Stomach smooth muscle (tissue), 2 donors: ENCODE measurements around the gene NFYA.
A peak's percentile ranks its signal among the peaks of the same experiment; 100 is the strongest.

Experiments used
- H3K27ac ChIP-seq: one replicate; pipeline ENCODE4 v1.7.0; 2013; ENCODE audit warnings: mild to moderate bottlenecking, low read length, inconsistent platforms
- H3K27me3 ChIP-seq, 2 donors: one replicate each; pipeline ENCODE4 v1.7.0; 2013; ENCODE audit warnings: low read length in 2 of 2; ENCODE audit not compliant: insufficient read depth in 2 of 2, control insufficient read depth in 1 of 2
- H3K36me3 ChIP-seq, 2 donors: one replicate each; pipeline ENCODE4 v1.7.0; 2013; ENCODE audit warnings: low read length in 2 of 2; ENCODE audit not compliant: control insufficient read depth in 2 of 2, insufficient read depth in 2 of 2
- H3K4me1 ChIP-seq: one replicate; pipeline ENCODE4 v1.7.0; 2013; ENCODE audit warnings: low read length; ENCODE audit not compliant: control insufficient read depth, insufficient read depth
- H3K4me3 ChIP-seq, 2 donors: one replicate each; pipeline ENCODE4 v1.7.0; 2013; ENCODE audit warnings: low read length in 2 of 2
- H3K9ac ChIP-seq, 2 donors: one replicate each; pipeline ENCODE4 v1.7.0; 2013; ENCODE audit warnings: low read length in 2 of 2, mild to moderate bottlenecking in 1 of 2
- H3K9me3 ChIP-seq, 2 donors: one replicate each; pipeline ENCODE4 v1.7.0; 2013; ENCODE audit warnings: low read length in 2 of 2; ENCODE audit not compliant: control insufficient read depth in 2 of 2
- donor health status: healthy.
- donor health status: Pancreatic carcinoma.

Gene NFYA

GRCh38 chr6:41058783-41059181 lies 14.0 kb upstream of the NFYA start:
- peaks cover 51% of the 10 kb centered on the region for H3K4me1 ChIP-seq
- H3K9ac ChIP-seq = no peak overlapping the region
- peaks cover 6 to 7% of the 10 kb centered on the region in 2 donors for H3K36me3 ChIP-seq
- no peaks in the 10 kb centered on the region for H3K9me3 ChIP-seq
- H3K27me3 ChIP-seq = no peaks in the 10 kb centered on the region
- H3K4me3 ChIP-seq = no peak overlapping the region
- H3K27ac ChIP-seq = peak overlapping the region; percentile 55

- Histone ChIP-seq H3K9ac (no peak overlapping the region), H3K36me3 (peaks cover 11% of the 10 kb centered on the region in 2 donors), H3K4me1 (peaks cover 46% of the 10 kb centered on the region), H3K4me3 (no peak overlapping the region), H3K27ac (peak overlapping the region; percentile 55), H3K27me3 (no peaks in the 10 kb centered on the region), H3K9me3 (no peaks in the 10 kb centered on the region)
Observed at GRCh38 chr6:41059556-41059955, 13.2 kb upstream of the NFYA start.

DNA sequence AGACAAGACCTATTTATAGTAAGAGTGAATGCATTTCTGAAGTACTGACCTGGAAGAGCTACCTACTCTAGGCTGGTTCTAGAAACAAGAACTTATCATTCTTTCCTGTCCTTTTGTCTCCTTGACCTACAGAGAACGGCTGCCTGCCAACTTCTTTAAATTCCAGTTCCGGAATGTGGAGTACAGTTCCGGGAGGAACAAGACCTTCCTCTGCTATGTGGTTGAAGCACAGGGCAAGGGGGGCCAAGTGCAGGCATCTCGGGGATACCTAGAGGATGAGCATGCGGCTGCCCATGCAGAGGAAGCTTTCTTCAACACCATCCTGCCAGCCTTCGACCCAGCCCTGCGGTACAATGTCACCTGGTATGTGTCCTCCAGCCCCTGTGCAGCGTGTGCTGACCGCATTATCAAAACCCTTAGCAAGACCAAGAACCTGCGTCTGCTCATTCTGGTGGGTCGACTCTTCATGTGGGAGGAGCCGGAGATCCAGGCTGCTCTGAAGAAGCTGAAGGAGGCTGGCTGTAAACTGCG lies 11.5 kb upstream of the NFYA start:
- Histone ChIP-seq H3K4me1 (peaks cover 29% of the 10 kb centered on the region), H3K36me3 (peaks cover 15 to 17% of the 10 kb centered on the region in 2 donors), H3K9me3 (no peaks in the 10 kb centered on the region), H3K4me3 (peak overlapping the region in 1 of 2 donors; percentile 9), H3K9ac (no peak overlapping the region), H3K27me3 (no peaks in the 10 kb centered on the region), H3K27ac (no peak overlapping the region)

DNA sequence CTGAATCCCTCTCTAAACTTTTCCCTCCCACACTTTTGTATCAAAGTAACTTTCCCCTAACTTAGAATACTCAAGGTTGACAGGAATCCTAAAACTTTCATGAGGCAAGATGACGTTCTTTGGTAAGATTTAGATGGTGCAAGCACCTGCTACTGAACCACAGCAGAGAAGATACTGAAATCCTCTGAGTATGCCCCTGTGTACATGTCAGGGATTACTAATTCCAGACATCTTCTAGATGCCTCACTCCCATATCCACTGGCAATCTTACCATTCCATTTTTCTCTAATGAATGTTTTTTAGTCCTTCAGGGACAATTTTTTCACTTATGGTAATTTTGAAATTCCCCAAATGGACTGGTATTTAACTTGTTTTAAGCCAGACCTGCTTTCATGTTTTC lies 10.7 kb upstream of the NFYA start:
- Histone ChIP-seq H3K4me3 (no peak overlapping the region), H3K27me3 (no peaks in the 10 kb centered on the region), H3K36me3 (peaks cover 16 to 17% of the 10 kb centered on the region in 2 donors), H3K4me1 (peaks cover 21% of the 10 kb centered on the region), H3K9ac (no peak overlapping the region), H3K27ac (no peak overlapping the region), H3K9me3 (no peaks in the 10 kb centered on the region)

DNA sequence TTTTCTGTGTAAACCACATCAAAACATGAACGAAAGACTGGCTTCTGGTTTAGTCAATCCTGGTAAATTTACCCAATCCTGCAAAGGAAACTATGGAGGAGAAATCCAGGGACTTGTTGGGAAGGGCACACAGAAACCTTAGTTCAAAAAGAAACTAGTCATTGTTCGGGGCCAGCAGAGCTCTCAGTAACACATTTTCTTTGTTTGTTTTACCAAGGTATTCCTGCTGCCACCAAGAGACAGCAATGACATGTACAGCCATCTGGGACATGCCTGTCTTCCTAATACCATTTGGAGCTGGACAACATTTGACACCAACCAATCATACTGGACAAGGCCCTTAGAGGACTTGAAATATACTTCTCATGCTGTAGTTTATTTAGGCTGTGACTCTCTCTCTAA lies 8.9 kb upstream of the NFYA start:
- H3K4me1 ChIP-seq = peaks cover 7% of the 10 kb centered on the region
- no peak overlapping the region for H3K4me3 ChIP-seq
- no peaks in the 10 kb centered on the region for H3K27me3 ChIP-seq
- no peak overlapping the region for H3K9ac ChIP-seq
- peaks cover 27 to 30% of the 10 kb centered on the region in 2 donors for H3K36me3 ChIP-seq
- peak overlapping the region; percentile 38 for H3K27ac ChIP-seq
- H3K9me3 ChIP-seq = no peaks in the 10 kb centered on the region

DNA sequence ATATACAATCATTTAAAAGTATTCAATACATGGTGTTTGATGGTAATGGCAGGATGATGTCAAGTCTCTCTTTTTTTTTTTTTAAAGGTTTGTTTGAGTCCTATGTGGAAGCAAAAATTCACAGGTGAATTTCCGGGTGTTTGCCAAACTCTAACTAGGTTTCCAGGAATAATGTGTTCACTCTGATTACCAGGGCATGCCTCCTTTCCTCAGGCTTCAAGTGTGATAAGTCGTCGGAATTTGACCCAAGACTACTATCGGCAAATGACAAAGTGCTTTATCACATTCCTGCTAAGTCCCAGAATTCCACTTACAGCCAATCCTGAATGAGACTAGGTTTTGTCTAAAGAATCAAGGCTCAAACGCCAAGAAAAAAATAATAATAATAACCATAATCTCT lies 7.9 kb upstream of the NFYA start:
- Histone ChIP-seq H3K4me3 (no peak overlapping the region), H3K4me1 (peaks cover 7% of the 10 kb centered on the region), H3K36me3 (peaks cover 27 to 35% of the 10 kb centered on the region in 2 donors), H3K27me3 (no peaks in the 10 kb centered on the region), H3K27ac (peak overlapping the region; percentile 38), H3K9ac (no peak overlapping the region), H3K9me3 (no peaks in the 10 kb centered on the region)

- no peaks in the 10 kb centered on the region for H3K9me3 ChIP-seq
- peaks cover 29 to 35% of the 10 kb centered on the region in 2 donors for H3K36me3 ChIP-seq
- H3K27me3 ChIP-seq = no peaks in the 10 kb centered on the region
- H3K4me3 ChIP-seq = no peak overlapping the region
- no peak overlapping the region for H3K27ac ChIP-seq
- no peak overlapping the region for H3K9ac ChIP-seq
- peaks cover 7% of the 10 kb centered on the region for H3K4me1 ChIP-seq
Observed at GRCh38 chr6:41065550-41066026, 7.2 kb upstream of the NFYA start.

GRCh38 chr6:41066867-41067304 lies 5.9 kb upstream of the NFYA start:
- Histone ChIP-seq H3K9me3 (no peaks in the 10 kb centered on the region), H3K27me3 (no peaks in the 10 kb centered on the region), H3K9ac (no peak overlapping the region), H3K27ac (no peak overlapping the region), H3K4me3 (no peak overlapping the region), H3K36me3 (peaks cover 26 to 31% of the 10 kb centered on the region in 2 donors), H3K4me1 (peaks cover 2% of the 10 kb centered on the region)

DNA sequence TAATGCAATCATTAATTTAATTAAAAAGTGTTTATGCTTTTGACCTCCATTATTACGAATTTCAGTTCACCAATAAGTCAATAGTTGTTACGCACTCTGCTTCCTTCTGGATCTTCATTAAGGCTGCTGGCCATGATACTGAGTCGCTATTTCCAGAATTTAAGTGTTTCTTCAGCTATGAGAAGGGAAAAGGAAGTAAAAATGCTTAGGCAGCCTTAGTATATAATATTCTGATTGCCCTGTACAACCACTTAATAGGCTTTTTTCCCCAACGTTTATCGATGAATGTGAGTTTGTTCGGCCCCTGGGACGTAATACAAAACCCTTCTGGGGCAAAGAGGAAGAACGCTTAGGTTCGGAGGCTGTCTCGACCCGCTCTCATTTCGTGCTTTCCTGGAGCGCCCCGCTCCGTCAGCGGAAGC lies 1.3 kb upstream of the NFYA start:
- Histone ChIP-seq H3K27ac (peak overlapping the region; percentile 99), H3K9ac (peak overlapping the region; percentile 97 to 98), H3K4me1 (peaks cover 16% of the 10 kb centered on the region), H3K4me3 (peak overlapping the region; percentile 88 to 96), H3K27me3 (no peaks in the 10 kb centered on the region), H3K36me3 (peaks cover 12 to 20% of the 10 kb centered on the region in 2 donors), H3K9me3 (no peaks in the 10 kb centered on the region)

GRCh38 chr6:41071923-41072835 lies 595 bp upstream of the NFYA start, which contains the start of gene OARD1:
Gene OARD1 (minus strand): TSS chr6:41072356. CDS start chr6:41071634, 722 bp downstream.
- peak within 1 kb of the TSS; percentile 99 for H3K27ac ChIP-seq

More at GRCh38 chr6:41071923-41072835, 595 bp upstream of the NFYA start, which contains the start of gene OARD1:
- Histone ChIP-seq H3K4me3 (peak within 1 kb of the TSS; percentile 88 to 96), H3K4me1 (peaks cover 16% of the 10 kb centered on the region), H3K36me3 (peaks cover 12 to 17% of the 10 kb centered on the region in 2 donors), H3K9me3 (no peaks in the 10 kb centered on the region), H3K9ac (peak within 1 kb of the TSS; percentile 98), H3K27me3 (no peaks in the 10 kb centered on the region)
